ENCODE results near the gene GAST.
"Not testable (repeated sequence)": the region's sequence is repeated elsewhere in the genome, so short reads cannot be mapped to it uniquely, and the experiment has no call there.

Gene GAST

GRCh38 chr17:41683441-41684007 lies 28.6 kb upstream of the GAST start:
- DNase-seq (ENCODE audit: low read depth in 2 of 2) = no peak

- DNase-seq (ENCODE audit: low read depth in 2 of 2) = no peak
Observed at GRCh38 chr17:41684035-41684434, 28.1 kb upstream of the GAST start.

- not testable (repeated sequence) for DNase-seq (ENCODE audit: low read depth in 2 of 2)
Observed at GRCh38 chr17:41685753-41686152, 26.4 kb upstream of the GAST start.

GRCh38 chr17:41686281-41686680 lies 25.9 kb upstream of the GAST start:
- DNase-seq (ENCODE audit: low read depth in 2 of 2) = no peak

GRCh38 chr17:41687828-41688640 lies 24.1 kb upstream of the GAST start:
- no peak for DNase-seq (ENCODE audit: low read depth in 2 of 2)

- peak; percentile 99 to 100 for DNase-seq (ENCODE audit: low read depth in 2 of 2)
Observed at GRCh38 chr17:41688641-41689496, 23.3 kb upstream of the GAST start, which contains the start of gene EIF1. Gene EIF1, plus strand, starts transcription at chr17:41688885. Its CDS starts 154 bp downstream, at chr17:41689039.

- DNase-seq (ENCODE audit: low read depth in 2 of 2) = no peak
Observed at GRCh38 chr17:41689497-41690299, 22.4 kb upstream of the GAST start.

- DNase-seq (ENCODE audit: low read depth in 2 of 2) = no peak
Observed at GRCh38 chr17:41690497-41690896, 21.6 kb upstream of the GAST start.

GRCh38 chr17:41691031-41691777 lies 20.9 kb upstream of the GAST start:
- DNase-seq (ENCODE audit: low read depth in 2 of 2) = no peak

GRCh38 chr17:41692722-41693521 lies 19.2 kb upstream of the GAST start:
- DNase-seq (ENCODE audit: low read depth in 2 of 2) = no peak

- no peak for DNase-seq (ENCODE audit: low read depth in 2 of 2)
Observed at GRCh38 chr17:41695134-41695661, 16.9 kb upstream of the GAST start.

- peak; percentile 45 to 46 for DNase-seq (ENCODE audit: low read depth in 2 of 2)
Observed at GRCh38 chr17:41695954-41696757, 16.0 kb upstream of the GAST start.

- no peak for DNase-seq (ENCODE audit: low read depth in 2 of 2)
Observed at GRCh38 chr17:41697122-41697962, 14.8 kb upstream of the GAST start.

GRCh38 chr17:41700843-41701242 lies 11.3 kb upstream of the GAST start:
- DNase-seq (ENCODE audit: low read depth in 2 of 2) = not testable (repeated sequence)

- DNase-seq (ENCODE audit: low read depth in 2 of 2) = no peak
Observed at GRCh38 chr17:41702712-41703111, 9.4 kb upstream of the GAST start.

GRCh38 chr17:41705271-41705991 lies 6.7 kb upstream of the GAST start:
- DNase-seq (ENCODE audit: low read depth in 2 of 2) = no peak

All from stimulated activated CD4-positive, alpha-beta T cell treated with anti-CD3 and anti-CD28 coated beads, Interleukin-1b, Interleukin-23, amount 100 ng/mL, for 1 hour (primary cell).